GM19455 (cell line): Measurements from ENCODE around the gene HS6ST1.
"Not testable (repeated sequence)": the region's sequence is repeated elsewhere in the genome, so short reads cannot be mapped to it uniquely, and the experiment has no call there.

Experiments used
- ATAC-seq: cut with Tn5 transposase; IDR thresholded peaks from one replicate; pipeline ENCODE4 v1.9.1; 2021; ENCODE audit not compliant: unreplicated experiment

The HS6ST1 gene

DNA sequence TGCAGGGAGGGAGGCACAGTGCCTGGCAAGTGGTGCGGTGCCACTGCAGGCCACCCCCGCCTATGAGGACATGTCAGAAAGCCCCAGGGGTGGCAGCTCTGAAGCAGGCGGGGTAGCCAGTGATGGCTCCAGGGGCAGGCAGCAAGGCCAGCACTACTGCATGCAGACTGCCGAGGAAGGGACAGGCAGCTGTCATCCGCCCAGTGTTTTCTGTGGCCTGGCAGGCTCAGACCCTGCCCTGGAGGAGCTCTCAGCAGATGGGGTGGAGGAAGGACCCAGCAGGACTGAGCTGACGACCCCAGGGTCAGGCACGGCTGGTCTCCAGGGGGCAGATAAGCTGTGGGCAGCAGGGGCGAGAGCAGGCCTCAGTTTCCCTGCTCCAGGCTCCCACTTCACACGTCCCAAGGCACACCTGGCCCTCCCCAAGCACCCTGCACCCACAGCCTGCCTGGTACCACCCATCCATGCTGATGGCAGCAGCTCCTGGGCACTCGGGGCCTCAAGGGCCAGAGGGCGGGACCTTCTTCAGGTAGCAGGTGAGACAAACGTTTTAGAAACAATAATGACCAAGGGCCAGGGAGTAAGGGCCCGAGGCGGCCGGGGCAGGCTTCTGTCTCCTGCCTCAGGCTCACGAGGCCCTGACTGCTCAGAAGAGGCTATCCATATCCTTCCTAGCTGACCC, 48.5 kb downstream of the HS6ST1 start:
- no peak for ATAC-seq

GRCh38 chr2:128269063-128269989, 49.3 kb downstream of the HS6ST1 start:
- no peak for ATAC-seq

- not testable (repeated sequence) for ATAC-seq
Observed at GRCh38 chr2:128268611-128269010, 50.1 kb downstream of the HS6ST1 start.

GRCh38 chr2:128268145-128268544, 50.5 kb downstream of the HS6ST1 start:
- ATAC-seq, result not testable (repeated sequence)

- not testable (repeated sequence) for ATAC-seq
Observed at GRCh38 chr2:128267649-128268048, 51.0 kb downstream of the HS6ST1 start.

GRCh38 chr2:128267197-128267596, 51.5 kb downstream of the HS6ST1 start:
- not testable (repeated sequence) for ATAC-seq

GRCh38 chr2:128266463-128266862, 52.2 kb downstream of the HS6ST1 start:
- not testable (repeated sequence) for ATAC-seq

GRCh38 chr2:128265608-128265993, 53.1 kb downstream of the HS6ST1 start:
- ATAC-seq, result not testable (repeated sequence)

- no peak for ATAC-seq
Observed at GRCh38 chr2:128264881-128265607, 53.6 kb downstream of the HS6ST1 start.

DNA sequence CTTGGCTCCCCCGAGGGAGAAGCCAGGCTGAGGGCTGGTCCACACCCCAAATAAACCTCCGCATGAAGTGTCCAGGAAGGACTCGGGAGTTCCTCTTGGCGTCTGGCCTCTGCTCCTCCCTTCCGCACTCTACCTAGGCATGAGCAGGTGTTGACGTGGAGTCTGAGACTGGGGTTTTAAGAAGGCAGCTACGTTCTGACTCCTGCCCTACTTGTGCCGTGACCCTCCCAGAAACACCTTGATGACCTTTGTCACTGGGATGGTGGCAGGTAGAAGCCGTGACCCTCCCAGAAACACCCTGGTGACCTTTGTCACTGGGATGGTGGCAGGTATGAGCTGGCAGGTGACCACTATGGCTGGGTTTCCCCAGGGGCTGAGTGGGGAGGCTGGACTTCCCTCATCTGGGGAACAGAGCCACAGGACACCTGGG, 54.8 kb downstream of the HS6ST1 start:
- ATAC-seq, result no peak

DNA sequence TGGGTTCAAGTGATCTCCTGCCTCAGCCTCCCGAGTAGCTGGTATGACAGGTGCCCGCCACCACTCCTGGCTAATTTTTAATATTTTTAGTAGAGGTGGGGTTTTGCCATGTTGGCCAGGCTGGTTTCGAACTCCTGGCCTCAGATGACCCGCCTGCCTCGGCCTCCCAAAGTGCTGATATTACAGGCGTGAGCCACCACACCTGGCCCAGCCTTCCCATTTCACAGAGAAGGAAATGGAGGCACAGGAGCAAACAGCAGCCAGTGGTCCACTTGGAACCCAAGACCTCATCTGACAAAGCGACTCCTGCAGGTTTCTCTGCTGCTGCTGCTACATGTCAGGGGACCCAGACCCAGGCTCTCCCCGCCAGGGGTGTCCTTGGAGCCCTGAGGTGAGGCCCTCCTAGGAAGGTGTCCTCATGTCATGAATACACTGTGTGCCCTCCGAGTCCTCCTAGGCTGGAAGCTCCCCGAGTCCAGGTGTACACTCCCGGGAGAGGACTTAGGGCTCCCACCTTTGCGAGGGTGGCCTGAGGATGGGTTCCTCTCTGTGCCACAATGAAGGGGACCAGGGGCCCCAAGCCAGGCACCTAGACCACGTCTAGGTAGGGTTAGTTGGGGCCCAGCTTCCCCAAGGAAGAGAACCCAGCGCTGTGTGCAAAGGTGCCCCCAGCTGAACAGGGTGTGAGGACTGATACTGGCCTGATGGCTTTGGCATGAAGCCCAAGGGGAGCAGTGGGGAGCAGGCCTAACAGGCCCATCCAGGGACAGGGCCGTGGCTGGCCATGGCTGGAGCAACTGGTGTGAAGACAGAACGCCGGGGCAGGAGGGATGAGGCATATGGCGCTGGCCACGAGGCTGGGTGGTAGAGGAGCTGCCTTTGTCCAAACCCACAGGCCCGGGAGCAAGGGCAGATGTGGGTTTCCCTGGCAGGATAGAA, 56.1 kb downstream of the HS6ST1 start:
- ATAC-seq, result no peak

DNA sequence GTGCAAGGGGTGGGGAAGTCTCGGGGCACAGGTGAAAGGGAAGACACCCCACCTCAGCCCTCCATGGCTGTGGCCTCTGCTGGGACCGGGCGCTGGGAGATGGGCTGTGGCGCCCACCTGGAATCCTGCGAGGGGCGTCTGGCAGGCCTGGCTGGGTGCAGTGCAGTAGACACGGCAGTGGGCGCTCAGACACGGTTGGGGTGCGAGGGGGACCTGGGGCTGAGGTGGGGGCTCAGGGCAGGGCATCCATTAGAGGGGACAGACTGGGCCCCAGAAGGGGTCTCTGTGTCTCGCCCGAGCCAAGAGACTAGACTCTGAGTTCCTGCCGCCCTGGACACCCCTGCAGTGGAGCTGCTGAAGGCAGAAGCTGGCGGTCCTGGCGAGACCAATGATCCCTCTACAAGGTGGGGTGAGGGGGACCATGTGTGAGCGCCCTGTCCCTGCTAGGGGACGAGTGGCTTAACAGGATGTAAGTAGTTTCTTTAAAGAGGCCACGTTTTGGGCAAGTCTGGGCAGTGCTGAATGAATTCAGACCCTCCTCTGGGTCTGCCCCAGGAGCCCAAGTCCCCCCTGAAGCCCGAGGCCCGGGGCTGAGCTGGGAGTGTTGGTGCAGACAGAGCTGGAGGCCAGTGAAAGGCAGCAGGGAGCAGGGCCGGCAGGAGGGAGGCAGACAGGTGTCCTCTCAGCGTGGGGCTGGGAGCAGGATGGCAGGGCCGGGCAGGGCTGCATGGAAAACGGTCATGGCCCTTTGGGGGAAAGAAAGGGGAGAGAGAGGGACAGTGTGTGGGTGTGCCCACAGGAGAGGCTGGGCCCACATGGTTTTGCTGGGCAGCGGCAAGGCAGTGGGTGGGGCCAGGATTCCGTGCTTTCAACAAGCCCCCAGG, 57.2 kb downstream of the HS6ST1 start:
- ATAC-seq, result no peak

DNA sequence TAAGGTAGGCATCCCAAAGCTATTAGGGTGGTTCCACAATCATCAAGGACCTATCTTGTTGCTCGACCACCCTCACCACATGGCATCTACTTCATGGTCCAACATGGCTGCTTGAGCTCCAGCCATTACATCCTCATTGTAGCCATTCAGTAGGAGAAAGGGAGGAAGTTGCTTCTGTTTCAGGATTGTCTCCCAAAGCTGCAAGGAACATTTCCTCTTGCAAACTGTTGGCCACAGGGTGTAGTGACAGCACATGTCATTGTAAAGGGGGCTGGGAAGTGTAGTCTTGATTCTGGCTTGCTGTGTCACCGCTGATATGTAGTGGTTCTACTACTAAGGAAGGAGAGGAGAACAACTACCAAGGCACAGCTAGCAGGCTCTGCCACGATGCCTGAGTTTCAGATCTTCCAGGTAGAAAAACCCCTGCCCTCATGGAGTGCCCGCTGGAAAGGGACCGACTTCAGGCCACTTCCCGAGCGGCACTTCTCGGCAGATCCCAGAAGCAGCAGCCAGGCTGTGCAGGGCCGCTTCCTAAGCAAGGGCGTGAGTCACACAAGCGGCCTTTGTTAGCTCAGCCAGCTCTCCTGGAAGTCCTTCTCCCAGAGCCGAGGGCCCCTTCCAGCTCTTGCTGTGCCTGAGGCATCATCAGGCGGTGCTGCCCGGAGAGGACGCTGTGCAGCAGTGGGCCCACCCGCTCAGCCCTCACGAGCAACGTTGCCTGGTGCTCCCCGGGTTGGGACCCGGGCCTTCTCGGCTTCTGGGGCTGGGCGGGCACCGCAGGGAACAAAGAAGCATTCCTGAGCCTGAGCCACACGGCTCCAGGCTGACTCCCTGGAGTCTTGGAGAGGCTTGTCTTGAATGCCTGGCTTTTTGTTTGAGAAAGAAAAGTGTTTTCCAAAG, 58.2 kb downstream of the HS6ST1 start:
- ATAC-seq, result no peak

- ATAC-seq, result no peak
Observed at GRCh38 chr2:128259585-128259984, 59.1 kb downstream of the HS6ST1 start.

DNA sequence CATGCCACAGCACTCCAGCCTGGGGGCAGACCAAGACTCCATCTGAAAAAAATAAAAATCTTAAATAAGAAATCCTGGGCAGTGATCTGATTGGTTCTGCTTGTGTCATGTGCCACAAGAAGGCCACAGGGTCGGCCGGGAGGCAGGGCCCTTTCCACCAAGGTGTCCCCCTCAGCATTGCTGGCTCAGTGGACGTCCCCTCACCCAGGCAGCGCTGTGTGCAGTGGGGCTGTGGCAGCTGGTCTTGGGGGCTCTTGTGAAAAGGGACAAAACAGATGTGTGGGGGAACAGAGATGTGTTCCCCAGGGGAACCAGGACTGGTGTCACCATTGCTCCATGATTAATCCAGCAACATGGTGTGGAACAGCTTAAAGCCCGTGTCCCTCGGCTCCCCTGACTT, 60.5 kb downstream of the HS6ST1 start:
- ATAC-seq, result no peak

GRCh38 chr2:128252501-128252900, 66.2 kb downstream of the HS6ST1 start:
- ATAC-seq, result no peak

- not testable (repeated sequence) for ATAC-seq
Observed at GRCh38 chr2:128252086-128252485, 66.6 kb downstream of the HS6ST1 start.
